Cortex of kidney (tissue), 1 donor: ENCODE measurements around the gene NAP1L1.
"Not testable (repeated sequence)": the region's sequence is repeated elsewhere in the genome, so short reads cannot be mapped to it uniquely, and the experiment has no call there.

Experiments
- DNase-seq: peaks from one replicate; lab custom pipeline; 2025; lab: John Stamatoyannopoulos, UW

NAP1L1 gene

GRCh38 chr12:75990189-75990912, 94.1 kb downstream of the NAP1L1 start:
- DNase-seq, result no peak

GRCh38 chr12:75987709-75988108, 96.8 kb downstream of the NAP1L1 start:
- DNase-seq, result not testable (repeated sequence)
